ENCODE results near the gene OR2AT4.
"Not testable (repeated sequence)": the region's sequence is repeated elsewhere in the genome, so short reads cannot be mapped to it uniquely, and the experiment has no call there.

OR2AT4 gene

GRCh38 chr11:75096456-75097172, at the start of gene OR2AT4:
Gene OR2AT4, minus strand, starts transcription at chr11:75096876.
- FAIRE-seq = no peak

GRCh38 chr11:75145972-75146519, 49.4 kb upstream of the OR2AT4 start:
- FAIRE-seq = no peak

GRCh38 chr11:75145196-75145971, 48.7 kb upstream of the OR2AT4 start:
- FAIRE-seq = no peak

GRCh38 chr11:75144716-75145014, 48.0 kb upstream of the OR2AT4 start:
- FAIRE-seq = no peak

- FAIRE-seq = no peak
These were observed 46.7 kb upstream of the OR2AT4 start for GRCh38 chr11:75143420-75143731.

- no peak for FAIRE-seq
These were observed 46.2 kb upstream of the OR2AT4 start for GRCh38 chr11:75142714-75143419.

GRCh38 chr11:75141166-75141565, 44.5 kb upstream of the OR2AT4 start:
- no peak for FAIRE-seq

GRCh38 chr11:75140269-75141138, 43.8 kb upstream of the OR2AT4 start:
- FAIRE-seq = no peak

- no peak for FAIRE-seq
These were observed 39.0 kb upstream of the OR2AT4 start for GRCh38 chr11:75135651-75136050.

- FAIRE-seq = no peak
These were observed 38.5 kb upstream of the OR2AT4 start for GRCh38 chr11:75135021-75135650.

GRCh38 chr11:75133976-75134375, 37.3 kb upstream of the OR2AT4 start:
- FAIRE-seq = no peak

- no peak for FAIRE-seq
These were observed 35.4 kb upstream of the OR2AT4 start for GRCh38 chr11:75132080-75132479.

- FAIRE-seq = no peak
These were observed 29.9 kb upstream of the OR2AT4 start for GRCh38 chr11:75126564-75126963.

GRCh38 chr11:75118577-75118976, 21.9 kb upstream of the OR2AT4 start:
- no peak for FAIRE-seq

- no peak for FAIRE-seq
These were observed 17.8 kb upstream of the OR2AT4 start for GRCh38 chr11:75114465-75114864.

- FAIRE-seq = no peak
These were observed 16.4 kb upstream of the OR2AT4 start for GRCh38 chr11:75113030-75113429.

- no peak for FAIRE-seq
These were observed 15.5 kb upstream of the OR2AT4 start for GRCh38 chr11:75112200-75112599.

GRCh38 chr11:75107187-75107586, 10.5 kb upstream of the OR2AT4 start:
- no peak for FAIRE-seq

GRCh38 chr11:75105967-75106681, 9.4 kb upstream of the OR2AT4 start:
- not testable (repeated sequence) for FAIRE-seq

- FAIRE-seq = no peak
These were observed 8.8 kb upstream of the OR2AT4 start for GRCh38 chr11:75105462-75105925.

- no peak for FAIRE-seq
These were observed 6.8 kb upstream of the OR2AT4 start for GRCh38 chr11:75103380-75104026.

Measured in A204.1 (cell line).